OCI-LY3 (cell line): Measurements from ENCODE around the gene DMRTA2.

ENCODE experiments used
- CTCF ChIP-seq: fragments of 200-600, 300-600 bp; sonication (generic); IDR thresholded peaks from 2 replicates; pipeline ENCODE4 v1.5.1; 2014; ENCODE audit warnings: antibody characterized with exemption, low read length, low read depth
- EZH2phosphoT487 ChIP-seq: fragments of 200-600 bp; shearing (Covaris generic); IDR thresholded peaks from 2 replicates; pipeline ENCODE4 v1.6.1; 2018; ENCODE audit warnings: antibody characterized with exemption, mixed run types, low read depth

- TF ChIP-seq CTCF (no peak), EZH2phosphoT487 (no peak)
These were observed 35.3 kb upstream of the DMRTA2 start for GRCh38 chr1:50458507-50458906.
